K562 (cell line): ENCODE measurements around the gene HAGHL. TPM values are rescaled to one million over a fixed set of nuclear protein-coding genes. Genes with fewer than 3 reads are reported as not detected.

Experiments used
- ATAC-seq: fragments of 200-7000 bp; cut with Tn5 transposase; 3 replicates; pipeline ENCODE4 v1.9.1; 2020; ENCODE audit warnings: moderate library complexity
- BruUV-seq: library from RNA; stranded (reverse); fragments of 400-500 nt; replicated peaks from 2 replicates; lab custom pipeline; 2021; lab: Mats Ljungman, UMichigan
- CTCF ChIA-PET: fragments of 300-600 bp; formaldehyde crosslinking; extraction: SDS; loops from one replicate; lab custom pipeline; 2021; ENCODE audit warnings: low intra/inter-chr PET ratio; lab: Yijun Ruan, JAX
- POLR2A ChIA-PET: fragments of 300-600, 350-650 bp; sonication (Branson Sonifier 250); formaldehyde crosslinking; extraction: SDS; loops from one replicate; lab custom pipeline; 2021; ENCODE audit warnings: antibody characterized with exemption, inconsistent platforms; lab: Yijun Ruan, JAX
- DNase-seq, 4 experiments: peaks; one replicate each; pipeline versions ENCODE4 v3.0.0 to v3.0.0-alpha.2; 2011 to 2018; ENCODE audit warnings: low spot score in 3 of 4, mixed read lengths in 3 of 4; ENCODE audit errors: extremely low read depth in 1 of 4
- FAIRE-seq: peaks from 2 replicates; lab custom pipeline; 2011; peaks lifted over from hg19 to GRCh38; lab: Jason Lieb, UNC
- H2AFZ ChIP-seq: 2 replicates; pipeline ENCODE4 v1.6.0; 2011; ENCODE audit warnings: low read depth, low read length, control low read depth, inconsistent platforms
- H3K27ac ChIP-seq: fragments of 200-600 bp; 3 replicates; pipeline ENCODE4 v1.8.0; 2011; ENCODE audit warnings: low read depth, mild to moderate bottlenecking, control low read depth, inconsistent platforms, low read length, moderate library complexity, mixed read lengths; ENCODE audit errors: extremely low read depth
- H3K27me3 ChIP-seq, 2 experiments: fragments of 300-600 bp in 1 of 2; 2 replicates in 1 of 2; 3 replicates in 1 of 2; pipeline versions ENCODE4 v1.6.0 to v1.8.0; 2011; ENCODE audit warnings: inconsistent platforms in 2 of 2, low read length in 2 of 2, mild to moderate bottlenecking in 1 of 2, mixed read lengths in 1 of 2, moderate library complexity in 1 of 2; ENCODE audit not compliant: control insufficient read depth in 2 of 2, insufficient read depth in 2 of 2
- H3K36me3 ChIP-seq: fragments of 300-600 bp; 3 replicates; pipeline ENCODE4 v1.8.0; 2011; ENCODE audit warnings: mild to moderate bottlenecking, low read length, inconsistent platforms; ENCODE audit not compliant: control insufficient read depth, insufficient read depth
- H3K4me1 ChIP-seq, 2 experiments: fragments of 200-600 bp in 1 of 2; replicated peaks in 1 of 2; 2 replicates in 1 of 2; 3 replicates in 1 of 2; pipeline versions ENCODE4 v1.5.1 to v1.8.0; 2011; ENCODE audit warnings: inconsistent platforms in 2 of 2, low read length in 2 of 2, mild to moderate bottlenecking in 1 of 2, mixed read lengths in 1 of 2, moderate library complexity in 1 of 2; ENCODE audit not compliant: control insufficient read depth in 2 of 2, insufficient read depth in 2 of 2
- H3K4me2 ChIP-seq: 2 replicates; pipeline ENCODE4 v1.6.1; 2011; ENCODE audit warnings: low read length, control low read depth, inconsistent platforms, mixed read lengths; ENCODE audit not compliant: insufficient read depth
- H3K4me3 ChIP-seq: fragments of 200-600 bp; sonication (generic), shearing (Covaris generic); 2 replicates; pipeline ENCODE4 v1.5.1; 2016; ENCODE audit warnings: control low read depth, inconsistent platforms
- H3K79me2 ChIP-seq: fragments of 200-600 bp; 3 replicates; pipeline ENCODE4 v1.8.0; 2011; ENCODE audit warnings: low read length, inconsistent platforms; ENCODE audit not compliant: control insufficient read depth, insufficient read depth
- H3K9ac ChIP-seq, 2 experiments: 2 replicates each; pipeline versions ENCODE4 v1.6.0 to v1.6.1; 2011; ENCODE audit warnings: low read depth in 2 of 2, low read length in 2 of 2, control low read depth in 1 of 2, inconsistent platforms in 1 of 2, mild to moderate bottlenecking in 1 of 2, mixed read lengths in 1 of 2; ENCODE audit not compliant: insufficient read depth in 1 of 2
- H3K9me1 ChIP-seq: one replicate; pipeline ENCODE4 v1.6.0; 2011; ENCODE audit warnings: inconsistent platforms, mild to moderate bottlenecking, low read length, moderate library complexity; ENCODE audit not compliant: control insufficient read depth, insufficient read depth
- H3K9me3 ChIP-seq: replicated peaks from 2 replicates; pipeline ENCODE4 v1.5.1; 2011; ENCODE audit warnings: low read depth, low read length, inconsistent platforms; ENCODE audit not compliant: control insufficient read depth, insufficient read depth
- H4K20me1 ChIP-seq: replicated peaks from 2 replicates; pipeline ENCODE4 v1.6.1; 2011; ENCODE audit warnings: low read length, inconsistent platforms, mixed read lengths; ENCODE audit not compliant: control insufficient read depth, insufficient read depth
- POLR2B ChIP-seq: fragments of 450-650 bp; IDR thresholded peaks from 2 replicates; pipeline ENCODE4 v1.6.1; 2018; ENCODE audit warnings: low read depth; ENCODE audit not compliant: partially characterized antibody
- SMARCB1 ChIP-seq: IDR thresholded peaks from 2 replicates; pipeline ENCODE4 v1.6.1; 2011; ENCODE audit warnings: improper control_type of control experiment, low read depth; ENCODE audit not compliant: insufficient read length
- THRAP3 ChIP-seq: fragments of 450-650 bp; IDR thresholded peaks from 2 replicates; pipeline ENCODE4 v1.6.1; 2016; ENCODE audit warnings: mild to moderate bottlenecking, inconsistent platforms, borderline replicate concordance
- WGBS: fragments of 100-300 bp; shearing (Covaris generic); methylation state at CpG from one replicate; pipeline ENCODE4 v1.1.6; 2016; ENCODE audit warnings: low coverage, mixed read lengths; ENCODE audit not compliant: insufficient coverage; ENCODE audit errors: missing lambda C conversion rate; 5-methylcytosine and 5-hydroxymethylcytosine counted together
- in situ Hi-C: fragments of 300-500 bp; cut with MboI; formaldehyde crosslinking; loops from 4 replicates; pipeline ENCODE4 v1.15.0; 2018; ENCODE audit warnings: inconsistent platforms, mixed read lengths
- intact Hi-C: fragments of 100-400 bp; cut with micrococcal nuclease; formaldehyde crosslinking; loops from 2 replicates; pipeline ENCODE4 v1.14.2; 2022
- polyA plus RNA-seq, 8 experiments: library from polyadenylated mRNA; depleted of rRNA in 4 of 8; stranded (reverse) in 5 of 8; unstranded in 3 of 8; fragments of >200 nt; fragmentation: Nextera tagmentation in 2 of 8; fragmentation: Illumina TruSeq in 1 of 8; extraction: Ambion mirVana in 2 of 8; extraction: Trizol in 1 of 8; gene quantifications; 2 replicates each; pipeline versions ENCODE4 v1.2.1 to v1.2.3, GENCODE V29; 2011 to 2014; ENCODE audit warnings: inconsistent platforms in 1 of 8, missing spikeins in 1 of 8
- total RNA-seq, 7 experiments: library from RNA; depleted of rRNA in 6 of 7; stranded (reverse); fragments of >200 nt in 6 of 7; fragmentation: Illumina TruSeq in 2 of 7; extraction: Trizol in 2 of 7; gene quantifications; 2 replicates each; pipeline versions ENCODE4 v1.2.1 to v1.2.3, GENCODE V29; 2011 to 2021; ENCODE audit warnings: low replicate concordance in 1 of 7
- TF ChIP-seq, protein P1 (sequence below): sonication (generic); formaldehyde crosslinking; IDR thresholded peaks from 2 replicates; pipeline ENCODE4 v1.8.0; 2022; ENCODE audit warnings: mild to moderate bottlenecking, missing genetic modification reagents
- TF ChIP-seq, protein P2 (sequence below): fragments of 150-350 bp; IDR thresholded peaks from 2 replicates; pipeline ENCODE4 v1.6.1; 2014; ENCODE audit warnings: low read depth, mild to moderate bottlenecking, low read length, borderline replicate concordance
- TF ChIP-seq, protein P3 (sequence below): sonication (generic); formaldehyde crosslinking; IDR thresholded peaks from 2 replicates; pipeline ENCODE4 v1.8.0; 2022; ENCODE audit warnings: mild to moderate bottlenecking, missing genetic modification reagents
- TF ChIP-seq, protein P4 (sequence below): sonication (generic); formaldehyde crosslinking; IDR thresholded peaks from 2 replicates; pipeline ENCODE4 v1.8.0; 2022; ENCODE audit warnings: mild to moderate bottlenecking, missing genetic modification reagents, borderline replicate concordance

The HAGHL gene
- total and polyA plus RNA-seq, 9 of the 15 experiments (the other 6 are each of a cell fraction or from before 2014, with no cell fraction given) = 0.31 to 83.4 (median 20.7) TPM

GRCh38 chr16:682493-683395, 44.2 kb upstream of the HAGHL start:
- intact Hi-C loops = loop anchor here (5.0 kb wide), 1 partner anchor 285 kb away; the partner anchor contains the start of gene NME4
- in situ Hi-C loops = no loop called here
- ATAC-seq = no peak
- peaks cover 11% of the 10 kb centered on the region for H3K9me1 ChIP-seq
- BruUV-seq = TSS peak; percentile 62
- ChIA-PET CTCF (interaction anchor here (0.6 kb wide), 1 partner anchor 14 kb away, joined by 3 read pairs; no protein-coding TSS in a partner anchor), POLR2A (interaction anchor here (1.1 to 1.4 kb wide), 2 partner anchors 10 to 156 kb away, joined by 3 to 4 read pairs; partner anchors contain the start of gene CAPN15)
- H4K20me1 ChIP-seq = peaks cover 21% of the 10 kb centered on the region
- H3K27ac ChIP-seq = peak overlapping the region; percentile 88
- no peak overlapping the region for H2AFZ ChIP-seq
- peak; percentile 23 for FAIRE-seq
- no peaks in the 10 kb centered on the region for H3K9me3 ChIP-seq
- H3K27me3 ChIP-seq = no peaks in the 10 kb centered on the region
- H3K4me3 ChIP-seq = peak overlapping the region; percentile 98
- 67% methylated on average over 35 of the region's 36 CpGs for WGBS
- peaks cover 41% of the 10 kb centered on the region for H3K79me2 ChIP-seq
- H3K9ac ChIP-seq = peak overlapping the region; percentile 83 to 98; a peak in 3 of 4 replicates
- no peak for DNase-seq
- peaks cover 58% of the 10 kb centered on the region for H3K36me3 ChIP-seq
- H3K4me1 ChIP-seq = peaks cover 33 to 98% of the 10 kb centered on the region in 2 experiments
- peak overlapping the region; percentile 75 for H3K4me2 ChIP-seq
- TF ChIP-seq, protein P1, sequence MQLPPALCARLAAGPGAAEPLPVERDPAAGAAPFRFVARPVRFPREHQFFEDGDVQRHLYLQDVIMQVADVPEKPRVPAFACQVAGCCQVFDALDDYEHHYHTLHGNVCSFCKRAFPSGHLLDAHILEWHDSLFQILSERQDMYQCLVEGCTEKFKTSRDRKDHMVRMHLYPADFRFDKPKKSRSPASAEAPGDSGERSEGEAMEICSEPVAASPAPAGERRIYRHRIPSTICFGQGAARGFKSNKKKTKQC (CRISPR knock-in tag) = no peak
- TF ChIP-seq, protein P2, sequence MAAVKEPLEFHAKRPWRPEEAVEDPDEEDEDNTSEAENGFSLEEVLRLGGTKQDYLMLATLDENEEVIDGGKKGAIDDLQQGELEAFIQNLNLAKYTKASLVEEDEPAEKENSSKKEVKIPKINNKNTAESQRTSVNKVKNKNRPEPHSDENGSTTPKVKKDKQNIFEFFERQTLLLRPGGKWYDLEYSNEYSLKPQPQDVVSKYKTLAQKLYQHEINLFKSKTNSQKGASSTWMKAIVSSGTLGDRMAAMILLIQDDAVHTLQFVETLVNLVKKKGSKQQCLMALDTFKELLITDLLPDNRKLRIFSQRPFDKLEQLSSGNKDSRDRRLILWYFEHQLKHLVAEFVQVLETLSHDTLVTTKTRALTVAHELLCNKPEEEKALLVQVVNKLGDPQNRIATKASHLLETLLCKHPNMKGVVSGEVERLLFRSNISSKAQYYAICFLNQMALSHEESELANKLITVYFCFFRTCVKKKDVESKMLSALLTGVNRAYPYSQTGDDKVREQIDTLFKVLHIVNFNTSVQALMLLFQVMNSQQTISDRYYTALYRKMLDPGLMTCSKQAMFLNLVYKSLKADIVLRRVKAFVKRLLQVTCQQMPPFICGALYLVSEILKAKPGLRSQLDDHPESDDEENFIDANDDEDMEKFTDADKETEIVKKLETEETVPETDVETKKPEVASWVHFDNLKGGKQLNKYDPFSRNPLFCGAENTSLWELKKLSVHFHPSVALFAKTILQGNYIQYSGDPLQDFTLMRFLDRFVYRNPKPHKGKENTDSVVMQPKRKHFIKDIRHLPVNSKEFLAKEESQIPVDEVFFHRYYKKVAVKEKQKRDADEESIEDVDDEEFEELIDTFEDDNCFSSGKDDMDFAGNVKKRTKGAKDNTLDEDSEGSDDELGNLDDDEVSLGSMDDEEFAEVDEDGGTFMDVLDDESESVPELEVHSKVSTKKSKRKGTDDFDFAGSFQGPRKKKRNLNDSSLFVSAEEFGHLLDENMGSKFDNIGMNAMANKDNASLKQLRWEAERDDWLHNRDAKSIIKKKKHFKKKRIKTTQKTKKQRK = no peak
- TF ChIP-seq POLR2B (no peak), SMARCB1 (no peak), THRAP3 (no peak)
- TF ChIP-seq, protein P3, sequence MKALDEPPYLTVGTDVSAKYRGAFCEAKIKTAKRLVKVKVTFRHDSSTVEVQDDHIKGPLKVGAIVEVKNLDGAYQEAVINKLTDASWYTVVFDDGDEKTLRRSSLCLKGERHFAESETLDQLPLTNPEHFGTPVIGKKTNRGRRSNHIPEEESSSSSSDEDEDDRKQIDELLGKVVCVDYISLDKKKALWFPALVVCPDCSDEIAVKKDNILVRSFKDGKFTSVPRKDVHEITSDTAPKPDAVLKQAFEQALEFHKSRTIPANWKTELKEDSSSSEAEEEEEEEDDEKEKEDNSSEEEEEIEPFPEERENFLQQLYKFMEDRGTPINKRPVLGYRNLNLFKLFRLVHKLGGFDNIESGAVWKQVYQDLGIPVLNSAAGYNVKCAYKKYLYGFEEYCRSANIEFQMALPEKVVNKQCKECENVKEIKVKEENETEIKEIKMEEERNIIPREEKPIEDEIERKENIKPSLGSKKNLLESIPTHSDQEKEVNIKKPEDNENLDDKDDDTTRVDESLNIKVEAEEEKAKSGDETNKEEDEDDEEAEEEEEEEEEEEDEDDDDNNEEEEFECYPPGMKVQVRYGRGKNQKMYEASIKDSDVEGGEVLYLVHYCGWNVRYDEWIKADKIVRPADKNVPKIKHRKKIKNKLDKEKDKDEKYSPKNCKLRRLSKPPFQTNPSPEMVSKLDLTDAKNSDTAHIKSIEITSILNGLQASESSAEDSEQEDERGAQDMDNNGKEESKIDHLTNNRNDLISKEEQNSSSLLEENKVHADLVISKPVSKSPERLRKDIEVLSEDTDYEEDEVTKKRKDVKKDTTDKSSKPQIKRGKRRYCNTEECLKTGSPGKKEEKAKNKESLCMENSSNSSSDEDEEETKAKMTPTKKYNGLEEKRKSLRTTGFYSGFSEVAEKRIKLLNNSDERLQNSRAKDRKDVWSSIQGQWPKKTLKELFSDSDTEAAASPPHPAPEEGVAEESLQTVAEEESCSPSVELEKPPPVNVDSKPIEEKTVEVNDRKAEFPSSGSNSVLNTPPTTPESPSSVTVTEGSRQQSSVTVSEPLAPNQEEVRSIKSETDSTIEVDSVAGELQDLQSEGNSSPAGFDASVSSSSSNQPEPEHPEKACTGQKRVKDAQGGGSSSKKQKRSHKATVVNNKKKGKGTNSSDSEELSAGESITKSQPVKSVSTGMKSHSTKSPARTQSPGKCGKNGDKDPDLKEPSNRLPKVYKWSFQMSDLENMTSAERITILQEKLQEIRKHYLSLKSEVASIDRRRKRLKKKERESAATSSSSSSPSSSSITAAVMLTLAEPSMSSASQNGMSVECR = 0 out of 2 replicates have a peak, but pooled peaks have one; percentile 22
- TF ChIP-seq, protein P4, sequence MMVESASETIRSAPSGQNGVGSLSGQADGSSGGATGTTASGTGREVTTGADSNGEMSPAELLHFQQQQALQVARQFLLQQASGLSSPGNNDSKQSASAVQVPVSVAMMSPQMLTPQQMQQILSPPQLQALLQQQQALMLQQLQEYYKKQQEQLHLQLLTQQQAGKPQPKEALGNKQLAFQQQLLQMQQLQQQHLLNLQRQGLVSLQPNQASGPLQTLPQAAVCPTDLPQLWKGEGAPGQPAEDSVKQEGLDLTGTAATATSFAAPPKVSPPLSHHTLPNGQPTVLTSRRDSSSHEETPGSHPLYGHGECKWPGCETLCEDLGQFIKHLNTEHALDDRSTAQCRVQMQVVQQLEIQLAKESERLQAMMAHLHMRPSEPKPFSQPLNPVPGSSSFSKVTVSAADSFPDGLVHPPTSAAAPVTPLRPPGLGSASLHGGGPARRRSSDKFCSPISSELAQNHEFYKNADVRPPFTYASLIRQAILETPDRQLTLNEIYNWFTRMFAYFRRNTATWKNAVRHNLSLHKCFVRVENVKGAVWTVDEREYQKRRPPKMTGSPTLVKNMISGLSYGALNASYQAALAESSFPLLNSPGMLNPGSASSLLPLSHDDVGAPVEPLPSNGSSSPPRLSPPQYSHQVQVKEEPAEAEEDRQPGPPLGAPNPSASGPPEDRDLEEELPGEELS = no peak
